KMS-11 (cell line): ENCODE results near the gene HERC3.

Source experiments
- H2AFZ ChIP-seq: fragments of 200-600 bp; sonication (generic); 2 replicates; pipeline ENCODE4 v1.6.1; 2016; ENCODE audit warnings: antibody characterized with exemption, mixed run types, low read depth
- H3K27ac ChIP-seq: fragments of 200-600 bp; sonication (generic); 2 replicates; pipeline ENCODE4 v1.6.1; 2016; ENCODE audit warnings: mild to moderate bottlenecking, mixed run types
- H3K27me3 ChIP-seq: fragments of 200-600 bp; sonication (generic); 2 replicates; pipeline ENCODE4 v1.6.1; 2017; ENCODE audit warnings: mild to moderate bottlenecking, low read depth, mixed run types, moderate library complexity; ENCODE audit not compliant: insufficient read depth
- H3K36me3 ChIP-seq: fragments of 200-600 bp; sonication (generic); 2 replicates; pipeline ENCODE4 v1.6.1; 2017; ENCODE audit warnings: mild to moderate bottlenecking, mixed run types; ENCODE audit not compliant: insufficient read depth
- H3K4me1 ChIP-seq: fragments of 200-600 bp; sonication (generic); 2 replicates; pipeline ENCODE4 v1.6.1; 2016; ENCODE audit warnings: mild to moderate bottlenecking, low read depth, mixed run types; ENCODE audit not compliant: poor library complexity, severe bottlenecking
- H3K4me2 ChIP-seq: fragments of 200-600 bp; sonication (generic); 2 replicates; pipeline ENCODE4 v1.7.0; 2016; ENCODE audit warnings: mild to moderate bottlenecking, mixed run types
- H3K4me3 ChIP-seq: fragments of 200-600 bp; sonication (generic); IDR thresholded peaks from 2 replicates; pipeline ENCODE4 v1.6.1; 2017; ENCODE audit warnings: low read depth, low read length, mixed read lengths; ENCODE audit not compliant: insufficient read depth
- H3K79me2 ChIP-seq: fragments of 200-600 bp; sonication (generic); 2 replicates; pipeline ENCODE4 v1.6.1; 2016; ENCODE audit warnings: low read depth, mixed run types; ENCODE audit not compliant: insufficient read depth
- H3K9ac ChIP-seq: fragments of 200-600 bp; sonication (generic); 2 replicates; pipeline ENCODE4 v1.6.1; 2016; ENCODE audit warnings: mild to moderate bottlenecking, mixed run types
- H4K20me1 ChIP-seq: fragments of 200-600 bp; sonication (generic); 2 replicates; pipeline ENCODE4 v1.6.1; 2016; ENCODE audit warnings: mild to moderate bottlenecking, mixed run types; ENCODE audit not compliant: insufficient read depth
- CTCF ChIP-seq: fragments of 200-600 bp; sonication (generic); conservative IDR thresholded peaks from 2 replicates; pipeline ENCODE4 v1.6.1; 2017; ENCODE audit warnings: low read depth, mild to moderate bottlenecking, antibody characterized with exemption, low read length, moderate library complexity, mixed read lengths

The HERC3 gene

GRCh38 chr4:88600176-88600838 is 8.0 kb downstream of the HERC3 start:
- H3K36me3 ChIP-seq, result no peaks in the 10 kb centered on the region
- H3K9ac ChIP-seq, result no peak overlapping the region

GRCh38 chr4:88604978-88605678 is 12.8 kb downstream of the HERC3 start:
- no peak for TF ChIP-seq CTCF
- H3K36me3 ChIP-seq, result no peaks in the 10 kb centered on the region
- no peaks in the 10 kb centered on the region for H4K20me1 ChIP-seq
- H3K4me3 ChIP-seq, result no peak overlapping the region
- H3K27ac ChIP-seq, result no peak overlapping the region
- peaks cover 3% of the 10 kb centered on the region for H3K4me1 ChIP-seq
- no peak overlapping the region for H2AFZ ChIP-seq
- no peaks in the 10 kb centered on the region for H3K27me3 ChIP-seq
- no peak overlapping the region for H3K9ac ChIP-seq
- no peak overlapping the region for H3K4me2 ChIP-seq
- H3K79me2 ChIP-seq, result no peaks in the 10 kb centered on the region

More at GRCh38 chr4:88600176-88600838, 8.0 kb downstream of the HERC3 start:
- Histone ChIP-seq H3K27ac (no peak overlapping the region), H2AFZ (no peak overlapping the region), H3K27me3 (no peaks in the 10 kb centered on the region), H3K79me2 (no peaks in the 10 kb centered on the region), H3K4me3 (no peak overlapping the region), H3K4me1 (peaks cover 10% of the 10 kb centered on the region), H4K20me1 (no peaks in the 10 kb centered on the region), H3K4me2 (no peak overlapping the region; the same call in 1 of the 2 replicates)
- TF ChIP-seq CTCF, result no peak

GRCh38 chr4:88605736-88606135 is 13.5 kb downstream of the HERC3 start:
- Histone ChIP-seq H3K27ac (no peak overlapping the region), H3K4me3 (no peak overlapping the region), H3K4me1 (peaks cover under 1% of the 10 kb centered on the region), H4K20me1 (no peaks in the 10 kb centered on the region), H3K79me2 (no peaks in the 10 kb centered on the region), H3K27me3 (no peaks in the 10 kb centered on the region), H3K36me3 (no peaks in the 10 kb centered on the region), H2AFZ (no peak overlapping the region), H3K9ac (no peak overlapping the region), H3K4me2 (no peak overlapping the region)
- no peak for TF ChIP-seq CTCF

- TF ChIP-seq CTCF, result no peak
- H3K27ac ChIP-seq, result no peak overlapping the region
- no peaks in the 10 kb centered on the region for H4K20me1 ChIP-seq
- peaks cover 11% of the 10 kb centered on the region for H3K4me1 ChIP-seq
- no peak overlapping the region for H3K4me2 ChIP-seq
- H3K36me3 ChIP-seq, result no peaks in the 10 kb centered on the region
- no peak overlapping the region for H2AFZ ChIP-seq
- no peak overlapping the region for H3K4me3 ChIP-seq
- H3K79me2 ChIP-seq, result no peaks in the 10 kb centered on the region
- no peak overlapping the region for H3K9ac ChIP-seq
- no peaks in the 10 kb centered on the region for H3K27me3 ChIP-seq
Observed at GRCh38 chr4:88606832-88607231, 14.6 kb downstream of the HERC3 start.
